Iris pigment epithelial cell (primary cell): Measurements from ENCODE around the gene FAM98A.
A peak's percentile ranks its signal among the peaks of the same experiment; 100 is the strongest.

Experiments
- DNase-seq: peaks from one replicate; pipeline ENCODE4 v3.0.0-alpha.2; 2011; ENCODE audit warnings: low read depth

Gene FAM98A

DNA sequence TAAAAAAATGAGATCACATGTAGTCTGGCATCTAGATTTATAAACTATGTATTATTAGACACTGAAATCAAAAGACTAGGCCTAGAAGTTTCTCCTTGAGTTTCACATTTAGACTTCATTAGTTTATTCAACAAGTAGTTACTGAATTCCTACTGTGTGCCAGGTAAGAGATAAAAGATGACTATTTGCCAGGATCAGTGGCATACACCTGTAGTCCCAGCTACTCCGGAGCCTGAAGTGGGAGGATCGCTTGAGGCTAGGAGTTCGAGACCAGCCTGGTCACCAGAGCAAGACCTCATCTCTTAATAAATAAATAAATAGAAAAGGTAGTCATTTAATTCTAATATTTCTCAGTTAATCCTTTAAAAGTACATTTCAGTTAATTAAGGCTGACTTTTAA lies 2.1 kb downstream of the FAM98A start:
- DNase-seq, result no peak

DNA sequence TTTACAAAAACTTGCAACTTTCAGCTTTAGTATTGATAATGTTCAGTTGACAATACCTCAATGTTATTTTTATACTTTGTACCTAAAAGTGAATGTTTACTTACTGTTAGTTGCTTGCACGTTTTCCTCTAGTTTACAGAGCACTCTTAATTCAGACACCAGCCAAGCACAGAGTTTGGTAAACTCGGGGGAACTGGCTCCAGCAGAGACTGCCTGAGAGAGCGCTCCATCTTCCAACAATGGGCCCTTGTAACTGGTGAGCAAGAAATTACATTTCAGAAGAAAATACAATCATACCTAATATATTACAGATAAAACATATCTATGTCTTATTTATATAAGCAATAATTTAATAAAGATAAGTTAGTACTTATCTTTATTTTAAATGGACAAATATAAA lies 3.7 kb downstream of the FAM98A start:
- DNase-seq, result no peak

DNA sequence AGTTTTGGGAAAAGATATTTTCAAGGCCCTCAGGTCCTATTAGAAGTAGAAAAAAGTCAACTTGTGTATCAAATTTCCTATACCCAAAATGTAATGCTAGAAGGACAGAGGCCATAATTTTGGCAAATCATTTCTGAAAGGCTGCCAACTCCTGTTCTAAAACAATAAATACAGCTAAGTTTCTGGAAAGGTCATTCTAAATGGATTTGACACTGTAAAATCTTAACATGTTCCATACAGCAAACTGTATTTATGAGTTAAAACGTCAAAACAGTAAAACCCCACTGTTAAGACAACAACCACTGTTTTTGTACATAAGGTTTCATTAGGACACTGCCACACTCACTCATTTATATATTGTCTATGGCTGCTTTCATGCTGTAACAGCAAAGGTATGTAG lies 9.7 kb downstream of the FAM98A start:
- peak; percentile 19 for DNase-seq

DNA sequence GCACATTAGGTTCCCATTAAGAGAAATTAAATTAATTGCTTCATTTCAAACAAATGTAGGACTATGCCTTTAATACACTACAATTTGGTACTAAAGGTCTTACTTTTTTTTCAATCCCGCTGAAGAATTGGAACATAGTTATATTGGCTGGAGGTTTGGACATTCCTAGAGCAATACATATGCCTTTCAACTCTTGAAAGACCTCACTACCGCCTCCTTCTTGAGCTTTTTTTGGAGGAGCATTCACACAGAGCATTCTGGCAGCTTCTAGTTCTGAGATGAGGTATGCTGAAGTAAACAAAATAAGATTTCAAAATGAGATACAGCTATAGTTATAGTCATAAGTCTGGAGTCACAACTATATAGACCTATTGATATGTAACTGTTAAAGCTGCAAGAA lies 10.9 kb downstream of the FAM98A start:
- peak; percentile 59 for DNase-seq

DNA sequence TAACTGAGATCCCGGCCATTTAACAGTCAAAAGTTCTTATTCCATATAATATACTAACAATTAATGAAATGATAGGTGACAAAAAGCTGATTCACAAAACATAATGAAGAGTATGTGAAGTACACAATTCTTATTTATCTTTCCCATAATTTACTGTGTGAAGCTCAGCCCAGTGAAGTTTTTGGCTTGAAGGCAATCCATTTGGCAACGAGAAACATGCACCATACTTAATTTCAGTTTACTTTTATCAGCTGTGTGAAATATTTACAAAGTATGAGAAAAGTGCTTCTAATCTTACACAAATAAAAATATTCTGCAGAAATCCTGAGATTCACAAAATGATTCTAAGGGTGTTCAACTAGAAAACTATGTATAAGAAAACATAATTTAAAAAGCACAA lies 12.3 kb downstream of the FAM98A start:
- no peak for DNase-seq

DNA sequence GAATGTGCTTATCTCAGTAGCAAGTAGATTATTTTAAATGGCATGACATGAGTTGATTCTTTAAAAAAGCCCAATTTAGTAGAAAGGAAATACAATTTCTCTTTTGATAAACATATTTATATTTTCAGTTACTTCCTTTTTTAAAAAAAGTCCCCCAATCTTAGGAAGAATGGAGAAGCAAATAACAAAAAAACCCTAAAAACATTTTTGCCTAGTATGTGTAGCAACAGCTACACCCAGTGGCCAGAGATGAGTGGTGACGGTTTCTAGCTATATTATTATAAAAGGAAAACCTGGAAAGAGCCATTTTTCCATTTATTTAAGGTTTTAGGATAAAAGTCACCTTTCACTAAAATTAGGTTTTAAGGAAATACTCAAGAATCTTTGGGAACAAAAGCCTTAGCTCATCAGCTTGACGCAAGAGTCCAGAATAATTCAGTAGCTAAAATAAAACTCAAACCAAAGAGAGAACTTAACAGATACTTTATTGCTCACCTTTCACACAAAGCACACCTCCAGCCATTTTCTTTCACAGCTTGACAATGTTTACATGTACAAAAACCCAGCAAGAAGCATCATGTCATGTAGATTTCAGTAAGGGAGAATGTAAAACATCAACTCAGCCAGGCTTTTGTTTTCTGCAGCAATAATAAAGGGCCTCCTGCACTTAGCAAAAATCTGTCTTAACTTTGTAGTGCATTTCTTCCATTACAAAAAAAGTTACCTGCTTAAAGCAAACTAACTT lies 15.7 kb downstream of the FAM98A start:
- peak; percentile 32 for DNase-seq

DNA sequence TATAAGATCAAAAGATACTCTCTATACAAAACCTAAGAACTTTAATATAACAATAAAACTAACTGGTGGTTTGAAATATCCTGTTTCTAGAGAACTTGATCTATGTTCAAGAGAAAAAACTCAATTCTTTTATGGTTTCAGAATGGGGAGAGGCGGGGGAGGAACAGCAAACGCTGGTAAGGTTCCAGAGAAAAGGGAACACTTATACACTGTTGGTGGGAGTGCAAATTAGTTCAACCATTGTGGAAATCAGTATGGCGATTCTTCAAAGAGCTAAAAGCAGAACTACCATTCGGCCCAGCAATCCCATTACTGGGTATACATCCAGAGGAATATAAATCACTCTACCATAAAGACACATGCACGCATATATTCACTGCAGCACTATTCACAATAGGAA lies 17.2 kb downstream of the FAM98A start:
- DNase-seq, result no peak

DNA sequence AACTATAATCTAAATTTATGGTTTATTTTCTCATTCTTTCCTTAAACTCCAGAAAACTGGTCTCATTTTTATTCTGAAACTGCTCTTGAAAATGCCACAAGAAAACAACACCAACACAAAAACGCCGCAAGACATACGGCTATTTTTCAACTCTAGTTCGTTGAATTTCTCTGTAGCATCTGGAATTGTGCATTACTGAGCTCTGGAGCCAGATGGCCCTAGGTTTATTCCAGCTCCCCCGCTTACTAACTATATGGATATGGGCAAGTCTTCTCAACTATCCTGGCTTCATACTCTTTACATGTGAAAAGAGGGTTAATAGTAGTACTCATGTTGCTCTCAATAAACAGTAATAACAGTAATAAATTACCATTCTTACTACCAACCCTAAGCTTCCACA lies 19.9 kb downstream of the FAM98A start:
- DNase-seq, result no peak

DNA sequence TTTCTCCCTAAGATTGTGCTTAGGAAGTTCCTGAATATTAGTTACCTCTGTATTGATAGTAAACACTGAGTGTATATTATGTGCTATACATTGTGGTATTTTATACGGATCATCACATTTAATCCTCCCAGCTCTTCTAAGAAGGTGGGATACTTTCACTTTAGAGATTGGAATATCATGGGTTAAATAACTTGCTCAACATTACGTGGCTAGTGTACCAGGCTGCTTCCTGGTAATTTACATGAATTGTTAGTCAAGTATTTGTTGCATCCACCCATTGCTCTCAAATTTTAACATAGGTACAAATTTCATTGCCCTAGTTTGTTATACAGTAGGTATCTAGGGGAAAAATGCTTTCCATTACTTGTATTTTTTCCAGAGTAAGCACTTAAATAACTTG lies 21.4 kb downstream of the FAM98A start:
- DNase-seq, result peak; percentile 35

DNA sequence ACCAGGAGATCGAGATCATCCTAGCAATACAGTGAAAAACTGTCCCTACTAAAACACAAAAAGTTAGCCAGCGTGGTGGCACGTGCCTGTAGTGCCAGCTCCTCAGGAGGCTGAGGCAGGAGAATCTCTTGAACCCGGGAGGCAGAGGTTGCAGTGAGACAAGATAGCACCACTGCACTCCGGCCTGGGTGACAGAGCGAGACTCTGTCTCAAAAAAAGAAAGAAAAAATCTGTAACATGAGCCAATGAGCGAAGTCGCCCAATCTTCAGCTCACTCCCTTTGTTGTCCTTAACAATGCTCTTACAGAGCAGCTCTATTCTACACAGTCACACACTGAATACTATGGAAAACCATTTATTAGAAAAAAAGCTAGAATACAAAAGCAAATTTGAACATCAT lies 22.0 kb downstream of the FAM98A start:
- no peak for DNase-seq

DNA sequence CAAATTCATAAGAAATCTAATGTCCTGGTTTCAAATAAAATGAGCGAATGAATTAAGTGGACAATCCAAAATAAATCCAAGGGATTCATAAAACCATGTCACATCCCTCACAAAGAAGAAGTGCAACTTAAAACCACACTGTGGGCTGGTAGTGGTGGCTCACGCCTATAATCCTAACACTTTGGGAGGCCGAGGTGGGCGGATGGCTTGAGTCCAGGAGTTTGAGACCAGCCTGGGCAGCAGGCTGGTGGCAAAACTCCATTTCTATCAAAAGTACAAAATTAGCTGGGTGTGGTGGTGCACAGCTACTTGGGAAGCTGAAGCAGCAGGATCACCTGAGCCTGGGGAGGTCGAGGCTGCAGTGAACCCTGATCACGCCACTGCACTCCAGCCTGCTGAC lies 25.4 kb downstream of the FAM98A start:
- no peak for DNase-seq

DNA sequence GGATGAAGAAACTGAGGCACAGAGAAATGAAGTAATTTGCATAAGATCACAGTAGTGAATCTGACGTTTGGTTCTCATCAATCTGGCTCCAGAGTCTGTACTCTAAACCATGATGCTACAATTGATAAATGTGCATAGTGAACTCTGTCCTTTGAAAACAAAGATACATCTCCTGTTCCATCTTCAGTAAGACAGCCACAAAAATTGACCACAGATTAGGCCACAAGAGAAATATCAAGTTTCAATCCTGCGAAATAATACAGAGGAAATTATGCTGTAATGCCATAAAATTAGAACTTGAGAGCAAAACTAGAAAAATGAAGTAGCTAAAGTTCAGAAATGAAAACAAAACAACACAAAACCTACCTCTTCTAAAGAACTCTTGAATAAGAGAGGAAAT lies 28.4 kb downstream of the FAM98A start:
- DNase-seq, result no peak

DNA sequence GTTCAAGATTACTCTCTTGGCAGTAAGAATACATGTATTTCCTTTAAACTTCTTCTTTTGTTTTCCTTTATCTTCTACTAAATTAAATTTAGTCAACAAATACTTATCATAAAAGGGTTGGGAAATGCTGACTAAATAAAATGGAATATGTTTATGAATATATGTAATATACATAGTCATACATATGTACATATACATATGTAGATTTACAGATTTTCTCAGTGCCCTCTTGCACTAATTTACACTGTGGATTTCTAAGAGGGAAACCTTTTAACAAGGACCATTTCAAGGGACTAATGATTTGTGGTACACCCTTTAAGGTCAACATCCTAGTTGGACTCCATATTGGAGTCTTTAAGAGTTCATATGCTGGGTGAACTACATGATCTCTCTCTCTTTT lies 37.2 kb downstream of the FAM98A start:
- no peak for DNase-seq

DNA sequence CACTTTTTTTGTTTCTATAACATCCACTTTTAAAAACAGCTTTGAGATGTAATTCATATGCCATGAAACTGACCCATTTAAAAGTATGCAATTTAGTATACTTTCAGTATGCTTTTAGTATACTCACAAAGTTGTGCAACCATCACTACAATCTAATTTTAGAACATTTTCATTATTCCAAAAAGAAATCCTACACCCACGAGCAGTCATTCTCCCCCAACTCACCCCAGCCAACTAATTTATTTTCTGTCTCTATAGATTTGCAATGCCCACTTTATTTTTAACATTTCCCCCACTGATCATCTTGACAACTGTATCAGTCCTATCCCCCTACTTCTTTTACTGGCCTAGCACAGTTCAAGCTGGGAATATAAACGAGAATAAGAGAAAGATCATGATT lies 39.1 kb downstream of the FAM98A start:
- no peak for DNase-seq

DNA sequence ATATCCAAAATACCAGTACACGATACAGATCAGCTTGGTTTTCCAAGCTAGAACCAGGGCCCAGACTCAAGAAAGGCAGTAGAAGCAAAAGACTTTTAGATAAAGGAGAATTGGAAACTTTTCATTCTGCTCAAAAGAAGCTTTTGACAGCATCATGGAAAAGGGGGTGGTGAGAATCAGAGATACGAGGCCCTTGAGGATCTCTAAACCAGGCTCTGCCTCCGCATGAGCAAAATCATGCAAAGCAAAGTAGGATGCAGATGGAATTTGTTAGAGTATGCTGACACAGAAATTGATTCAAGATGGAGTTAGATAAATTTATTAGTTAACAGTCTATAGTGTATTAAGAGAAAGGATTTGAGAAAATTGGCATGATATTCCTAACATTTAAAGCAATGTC lies 39.8 kb downstream of the FAM98A start:
- no peak for DNase-seq

DNA sequence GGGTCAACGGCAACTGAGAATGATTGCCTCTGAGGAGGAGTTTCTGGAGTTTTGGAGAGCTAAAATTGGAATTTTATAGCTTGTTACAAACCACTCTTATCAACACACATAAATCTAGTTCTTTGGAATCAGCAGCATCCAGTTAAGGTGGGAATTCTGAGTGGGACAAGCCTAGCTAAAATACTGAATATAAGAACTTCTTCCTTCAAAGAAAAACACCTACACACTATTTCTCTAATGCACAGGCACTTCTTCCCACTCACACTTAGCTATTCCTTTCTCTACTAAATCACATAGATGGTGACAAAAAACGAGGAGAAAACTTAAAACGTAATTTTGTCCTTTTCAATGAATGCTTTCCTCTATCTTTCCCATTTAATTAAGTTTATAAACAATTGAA lies 43.4 kb downstream of the FAM98A start:
- DNase-seq, result no peak

DNA sequence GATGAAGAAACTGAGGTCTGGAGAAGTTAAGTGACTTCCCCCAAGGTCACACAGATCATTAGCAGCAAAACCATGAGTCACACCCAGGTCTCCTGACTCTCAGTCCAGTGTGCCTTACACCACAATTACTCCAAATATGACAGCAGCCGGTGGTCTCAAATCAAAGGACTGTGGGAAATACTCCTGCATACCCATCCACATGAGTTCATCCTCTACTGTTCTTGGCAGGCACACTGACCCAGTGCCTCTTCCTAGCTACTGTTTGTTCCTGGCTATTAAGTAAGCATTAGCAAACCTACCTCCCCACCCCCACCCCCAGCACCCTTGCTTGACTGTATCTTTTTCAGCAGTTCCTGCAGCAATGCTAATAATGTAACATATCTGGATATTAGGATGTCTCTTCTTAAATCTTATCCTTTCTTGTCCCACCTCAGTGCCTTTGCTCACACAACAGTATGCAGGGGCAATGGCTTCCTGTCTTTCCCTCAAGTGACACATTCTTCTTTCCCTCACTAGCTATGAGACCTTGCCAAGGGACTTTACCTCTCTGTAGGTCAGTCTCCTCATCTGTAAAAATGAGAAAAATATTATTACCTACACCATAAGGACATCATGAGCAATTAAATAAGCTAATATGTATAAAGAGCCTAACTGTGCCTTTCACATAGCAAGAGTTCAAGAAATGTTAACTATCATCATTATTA lies 46.2 kb downstream of the FAM98A start:
- DNase-seq, result peak; percentile 81

DNA sequence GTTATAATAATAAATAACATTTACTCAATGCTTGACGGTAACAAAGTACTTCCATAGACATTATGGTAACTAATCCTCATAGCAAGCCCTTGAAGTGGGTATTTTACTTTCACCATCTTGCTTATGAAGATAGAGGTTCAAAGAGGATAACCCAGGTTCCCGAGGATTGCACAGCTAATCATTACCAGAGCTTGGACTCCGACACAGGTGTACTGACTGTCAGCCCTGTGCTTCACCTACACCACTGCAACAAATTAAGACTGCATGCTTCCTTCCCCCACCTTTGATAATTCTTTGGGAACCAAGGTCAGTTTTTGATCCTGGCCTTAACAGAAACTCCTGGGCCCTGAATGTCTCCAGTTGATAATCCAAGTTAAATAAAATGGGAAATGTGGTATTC lies 48.9 kb downstream of the FAM98A start:
- DNase-seq, result no peak

DNA sequence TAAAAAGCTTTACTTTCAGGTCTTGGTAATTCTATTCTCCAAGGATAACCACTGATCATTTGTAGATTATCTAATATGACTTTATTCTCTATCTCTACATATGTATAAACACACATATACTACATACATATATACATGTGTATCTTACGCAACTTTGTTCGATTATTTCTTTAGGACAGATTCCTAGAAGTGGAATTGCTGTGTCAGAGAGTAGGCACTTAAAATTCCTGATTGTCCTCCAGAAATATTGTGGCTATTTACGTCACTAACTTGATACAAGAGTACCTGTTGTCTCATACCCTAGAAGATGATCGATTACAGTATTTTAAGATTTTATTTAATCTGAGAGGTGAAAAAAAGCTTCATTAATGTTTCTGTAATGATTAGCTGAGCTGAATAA lies 57.9 kb downstream of the FAM98A start:
- DNase-seq, result no peak

DNA sequence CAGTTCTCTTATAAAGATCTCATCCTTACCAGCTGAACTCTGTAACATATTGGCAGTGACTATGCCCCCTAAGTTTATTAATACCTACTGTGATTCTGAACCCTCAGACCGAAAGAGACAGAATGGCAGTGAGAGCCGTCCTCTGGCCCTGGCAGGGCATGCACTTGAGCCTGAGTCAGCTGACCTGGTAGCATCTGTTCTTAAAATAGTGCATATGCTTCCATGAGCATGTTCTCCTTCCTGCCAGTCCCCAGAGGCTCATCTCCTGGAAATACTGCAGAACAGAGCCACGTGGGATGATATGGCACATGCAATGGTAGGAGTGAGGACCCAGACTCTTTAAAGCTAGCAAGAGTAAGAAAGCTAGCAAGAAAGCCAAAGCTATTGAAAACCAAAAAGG lies 63.7 kb downstream of the FAM98A start:
- no peak for DNase-seq
